GM21717 (cell line): ENCODE measurements around the gene PFKP.
A peak's percentile ranks its signal among the peaks of the same experiment; 100 is the strongest.
"Not testable (repeated sequence)": the region's sequence is repeated elsewhere in the genome, so short reads cannot be mapped to it uniquely, and the experiment has no call there.

Experiments
- ATAC-seq: cut with Tn5 transposase; IDR thresholded peaks from one replicate; pipeline ENCODE4 v1.9.1; 2021; ENCODE audit warnings: mild to moderate bottlenecking, moderate library complexity; ENCODE audit not compliant: unreplicated experiment

PFKP gene

GRCh38 chr10:3046981-3047547, 20.3 kb upstream of the PFKP start:
- ATAC-seq = no peak

DNA sequence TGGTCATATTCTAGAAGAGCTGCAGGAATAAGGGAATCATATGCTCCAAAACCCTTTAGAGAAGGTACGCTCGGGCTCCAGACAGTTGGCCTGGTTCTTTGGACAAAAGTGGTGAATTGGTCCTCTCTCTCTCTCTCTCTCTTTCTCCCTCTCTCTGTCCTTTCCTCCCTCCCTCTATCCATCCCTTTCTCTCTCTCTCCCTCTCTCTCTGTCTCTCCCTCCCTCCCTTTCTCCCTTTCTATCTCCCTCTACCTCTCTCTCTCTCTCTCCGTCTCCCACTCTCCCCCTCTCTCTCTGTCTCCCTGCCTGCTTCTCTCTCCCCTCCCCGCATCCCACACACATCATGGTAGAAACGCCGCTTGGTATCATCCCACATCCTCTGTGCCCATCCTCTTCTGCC, 19.8 kb upstream of the PFKP start:
- no peak for ATAC-seq

- ATAC-seq = no peak
Observed at GRCh38 chr10:3048119-3049019, 19.0 kb upstream of the PFKP start.

DNA sequence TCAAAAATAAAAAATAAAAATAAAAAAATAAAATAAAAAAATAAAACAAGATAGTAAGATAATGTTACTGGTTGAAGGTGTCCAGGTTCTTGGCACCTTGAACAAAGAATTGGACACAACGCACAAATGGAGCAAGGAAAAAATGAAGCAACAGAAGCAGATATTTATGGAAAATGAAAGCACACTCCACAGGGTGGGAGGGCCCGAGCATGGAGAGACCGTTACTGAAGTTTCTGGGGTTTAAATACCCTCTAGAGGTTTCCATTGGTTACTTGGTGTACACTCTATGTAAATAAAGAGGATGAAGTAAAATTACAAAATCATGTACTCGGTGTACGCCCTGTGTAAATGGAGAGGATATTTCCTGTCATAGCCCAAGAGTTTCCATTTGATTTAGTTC, 15.7 kb upstream of the PFKP start:
- ATAC-seq = no peak

- ATAC-seq = no peak
Observed at GRCh38 chr10:3053155-3053554, 14.2 kb upstream of the PFKP start.

- ATAC-seq = no peak
Observed at GRCh38 chr10:3054183-3054850, 13.0 kb upstream of the PFKP start.

GRCh38 chr10:3054851-3055199, 12.5 kb upstream of the PFKP start:
- no peak for ATAC-seq

DNA sequence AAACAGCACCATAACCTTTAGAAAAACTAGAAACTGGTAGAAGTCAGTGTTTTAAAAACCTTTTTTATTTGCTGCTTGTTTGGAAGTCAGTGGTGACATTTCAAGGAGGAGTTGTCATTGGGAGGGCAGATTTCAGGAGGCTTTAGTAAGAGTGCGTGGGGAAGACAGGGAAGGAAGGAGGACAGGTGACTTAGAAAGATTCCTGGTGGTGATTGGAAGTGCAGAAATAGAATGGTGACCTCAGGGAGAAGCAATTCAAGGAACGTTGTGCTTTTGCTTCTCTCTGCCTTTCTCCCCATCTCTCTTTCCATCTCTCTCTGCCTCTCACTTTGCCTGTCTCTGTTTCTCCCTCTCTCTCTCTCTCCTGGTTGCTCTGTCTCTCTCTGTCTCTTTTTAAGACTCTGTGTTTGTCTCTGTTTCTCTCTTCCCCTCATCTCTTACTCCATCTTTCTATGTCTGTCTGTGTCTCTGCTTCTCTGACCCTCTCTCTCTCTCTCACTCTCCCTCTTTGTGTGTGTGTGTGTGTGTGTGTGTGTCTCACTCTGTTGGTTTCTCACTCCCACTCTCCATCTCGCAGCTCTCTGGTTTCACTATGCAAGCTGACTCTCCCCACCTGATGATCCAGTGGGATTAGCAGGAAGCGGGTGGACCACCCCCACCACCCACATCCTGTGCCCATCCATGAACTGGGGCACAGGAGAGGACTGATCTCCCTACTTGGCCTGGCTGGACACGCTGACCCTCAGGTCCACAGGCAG, 10.9 kb upstream of the PFKP start:
- no peak for ATAC-seq

GRCh38 chr10:3057946-3058345, 9.4 kb upstream of the PFKP start:
- ATAC-seq = no peak

DNA sequence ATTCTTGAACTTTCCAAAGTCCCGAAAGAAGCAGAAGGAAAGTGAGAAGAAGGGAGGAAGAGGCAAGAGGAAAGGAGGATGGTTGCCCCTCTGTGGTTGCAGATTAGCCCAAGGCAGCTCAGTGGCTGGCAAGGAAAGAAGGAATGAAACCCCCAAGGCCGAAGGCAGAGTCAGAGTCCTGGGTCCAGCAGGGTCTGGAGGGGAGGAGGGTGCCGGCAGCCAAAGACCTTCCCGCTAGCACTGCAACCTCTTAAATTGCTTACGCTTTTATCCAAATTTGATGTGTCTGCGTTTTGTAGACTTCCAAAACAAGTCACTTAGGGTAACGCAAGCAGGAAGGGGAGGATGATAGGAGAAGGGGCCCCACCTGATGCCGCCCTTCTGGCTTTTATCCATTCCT, 7.4 kb upstream of the PFKP start:
- ATAC-seq = no peak

DNA sequence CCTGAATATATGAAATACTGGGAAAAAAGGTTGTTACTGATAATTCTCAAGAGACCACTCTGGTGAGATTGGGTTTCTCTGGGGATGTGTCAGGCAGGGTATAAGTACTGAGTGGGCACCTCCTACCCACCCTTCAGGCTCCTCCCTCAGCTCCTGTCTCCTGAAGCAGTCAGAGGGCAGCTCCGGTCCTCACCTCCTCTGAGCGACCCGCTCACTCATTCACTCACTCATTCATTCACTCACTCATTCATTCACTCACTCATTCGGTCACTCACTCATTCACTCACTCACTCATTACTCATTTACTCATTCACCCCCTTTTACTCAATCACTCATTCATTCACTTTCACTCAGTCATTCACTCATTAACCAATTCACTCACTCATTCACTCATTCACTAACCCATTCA, 6.9 kb upstream of the PFKP start:
- no peak for ATAC-seq

GRCh38 chr10:3061323-3061898, 5.9 kb upstream of the PFKP start:
- ATAC-seq = not testable (repeated sequence)

DNA sequence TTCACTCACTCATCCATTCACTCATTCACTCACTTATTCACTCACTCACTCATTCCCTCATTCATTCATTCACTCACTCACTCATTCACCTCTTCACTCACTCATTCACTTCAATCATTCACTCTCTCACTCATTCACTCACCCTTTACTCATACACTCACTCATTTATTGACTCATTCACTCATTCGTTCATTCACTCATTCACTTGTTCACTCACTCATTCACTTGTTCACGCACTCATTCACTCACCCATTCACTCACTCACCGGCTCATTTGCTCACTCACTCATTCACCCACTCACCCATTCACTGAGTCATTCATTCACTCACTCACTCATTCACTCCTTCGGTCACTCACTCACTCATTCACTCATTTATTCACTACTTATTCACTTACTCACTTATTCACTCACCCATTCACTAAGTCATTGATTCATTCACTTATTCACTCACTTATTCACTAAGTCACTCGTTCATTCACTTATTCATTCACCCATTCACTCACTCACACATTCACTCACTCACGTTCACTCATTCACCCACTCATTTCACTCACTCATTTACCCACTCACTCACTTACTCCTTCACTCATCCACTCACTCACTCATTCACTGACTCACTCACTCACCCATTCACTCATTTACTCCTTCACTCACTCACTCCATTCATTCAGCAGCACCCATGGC, 4.7 kb upstream of the PFKP start:
- no peak for ATAC-seq

- ATAC-seq = no peak
Observed at GRCh38 chr10:3064423-3064822, 2.9 kb upstream of the PFKP start.

- ATAC-seq = no peak
Observed at GRCh38 chr10:3065622-3066021, 1.7 kb upstream of the PFKP start.

GRCh38 chr10:3066317-3067117, 831 bp upstream of the PFKP start:
- ATAC-seq = no peak

DNA sequence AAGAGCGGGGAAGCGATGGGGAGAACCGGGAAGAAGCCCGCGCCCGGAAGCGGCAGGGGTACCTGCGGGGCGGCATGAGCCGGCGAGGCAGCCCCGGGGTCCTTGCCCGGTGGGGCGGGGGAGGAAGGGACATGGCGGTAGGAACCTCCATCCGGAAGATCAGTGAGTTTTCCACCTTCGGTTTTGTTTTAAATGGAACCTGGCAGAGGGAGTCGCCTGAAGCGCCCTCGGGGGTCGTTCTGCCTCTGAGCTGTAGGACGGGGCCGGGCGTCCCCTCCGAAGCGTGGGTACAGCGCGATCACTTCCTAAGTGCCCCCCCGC, 471 bp downstream of the PFKP start:
- ATAC-seq = peak; percentile 21

GRCh38 chr10:3068201-3068967, 1.0 kb downstream of the PFKP start:
- ATAC-seq = peak; percentile 49
